NCI-H524 (cell line): Measurements from ENCODE around the gene LRRC31.

Source experiments
- DNase-seq, 2 experiments: peaks; one replicate each; lab custom pipeline; 2025; lab: John Stamatoyannopoulos, UW

Gene LRRC31

GRCh38 chr3:169813278-169813677 is 56.5 kb downstream of the LRRC31 start:
- peak in 1 of 2 experiments; percentile 38 for DNase-seq

- DNase-seq: peak; percentile 98
These were observed 57.2 kb downstream of the LRRC31 start, which contains the start of the genes LRRC34 and LRRIQ4 for GRCh38 chr3:169812332-169813235. LRRC34 (minus strand) TSS chr3:169812904; CDS start chr3:169812548, 356 bp downstream. LRRIQ4 (plus strand) TSS chr3:169812870; CDS start chr3:169821922, 9,052 bp downstream.

- peak; percentile 43 to 78 for DNase-seq
These were observed 58.0 kb downstream of the LRRC31 start for GRCh38 chr3:169811631-169812331.

DNA sequence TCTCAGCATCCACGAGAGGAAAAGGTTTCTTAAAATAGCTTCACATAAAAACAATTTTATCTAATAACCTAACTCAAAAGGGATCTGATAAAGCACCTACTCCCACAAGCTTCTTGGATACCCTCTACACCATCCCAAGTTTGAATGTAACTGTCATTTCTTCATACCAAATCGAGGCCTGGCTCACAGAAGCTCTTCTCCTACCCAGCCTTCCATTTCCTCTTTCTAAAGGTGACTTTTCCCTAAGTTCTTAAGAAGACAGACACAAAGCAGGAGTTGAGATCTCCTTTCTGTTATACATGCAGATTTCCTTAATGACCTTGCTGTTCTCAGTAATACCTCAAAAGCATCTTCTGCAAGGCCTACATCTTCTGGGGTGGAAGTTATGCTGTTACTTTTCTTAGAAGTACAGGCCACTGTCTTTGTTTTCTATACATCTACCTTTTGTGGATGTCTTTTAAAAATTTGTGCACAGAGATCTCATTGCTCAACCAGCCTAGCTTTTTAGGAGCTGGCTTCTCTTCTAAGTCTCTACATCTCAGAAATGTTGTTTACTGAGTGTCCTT is 60.4 kb downstream of the LRRC31 start:
- DNase-seq: no peak

- DNase-seq: no peak
These were observed 65.1 kb downstream of the LRRC31 start for GRCh38 chr3:169804681-169805080.

DNA sequence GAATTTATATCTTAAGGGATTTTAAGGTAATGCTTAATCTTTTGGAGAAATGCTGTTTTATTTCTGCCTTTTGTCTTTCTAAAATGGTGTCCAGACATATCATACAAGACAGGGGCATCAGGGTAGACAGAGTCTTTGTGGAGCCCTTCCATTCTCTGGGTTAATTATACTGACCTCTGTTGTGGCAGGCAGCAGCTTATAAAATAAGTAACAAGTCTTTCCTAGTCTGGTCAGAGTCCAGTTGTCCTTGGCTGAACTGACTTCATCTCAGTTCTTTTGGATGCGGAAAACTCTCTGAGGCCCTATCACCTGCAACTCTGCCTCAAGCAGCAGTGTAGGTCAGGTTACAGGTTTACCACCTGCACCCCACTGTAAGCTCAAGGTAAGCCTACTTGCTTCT is 77.4 kb downstream of the LRRC31 start:
- DNase-seq: no peak

DNA sequence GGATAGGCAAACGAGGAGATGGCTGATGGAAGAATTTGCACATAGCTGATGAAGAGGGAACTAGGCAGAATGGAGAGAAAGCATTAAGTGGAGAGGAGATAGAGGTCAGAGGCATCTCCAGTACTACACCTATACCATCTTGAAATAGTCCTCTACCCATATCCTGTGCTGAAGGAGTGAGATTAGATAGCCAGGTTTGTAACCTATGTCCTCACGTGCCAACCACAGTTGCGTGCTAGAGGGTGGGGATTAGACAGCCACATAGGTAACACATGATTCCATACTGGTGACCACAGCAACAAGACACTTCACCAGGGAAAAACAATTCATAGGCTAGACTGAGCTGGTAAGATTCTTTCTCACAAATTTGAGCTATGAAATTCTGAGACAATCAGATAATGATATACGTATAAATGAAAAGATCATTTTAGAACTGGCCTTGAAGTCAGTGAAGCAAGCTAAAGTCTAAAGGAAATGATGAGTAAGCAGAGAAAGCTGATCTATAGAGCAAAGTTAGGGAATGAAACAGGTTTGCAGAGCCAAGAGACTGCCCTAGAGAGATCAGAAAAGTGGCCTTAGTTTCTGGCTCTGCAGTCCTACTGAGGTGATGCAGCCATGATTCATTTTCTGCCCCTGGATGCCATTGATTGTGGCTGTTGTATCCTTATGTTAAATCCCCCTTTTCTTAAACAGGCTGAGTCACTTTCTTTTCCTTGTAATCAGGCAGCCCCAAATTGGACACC is 78.9 kb downstream of the LRRC31 start:
- no peak for DNase-seq

GRCh38 chr3:169790219-169790618 is 79.5 kb downstream of the LRRC31 start:
- no peak for DNase-seq
